SK-N-MC (cell line): Measurements from ENCODE around the gene MIR17HG.
A peak's percentile ranks its signal among the peaks of the same experiment; 100 is the strongest.

Source experiments
- DNase-seq: peaks from one replicate; pipeline ENCODE4 v3.0.0-alpha.2; 2011; ENCODE audit warnings: low read depth, low spot score
- H3K27ac ChIP-seq: fragments of 200-600 bp; sonication (generic); 2 replicates; pipeline ENCODE4 v1.5.1; 2016; ENCODE audit warnings: mixed run types
- H3K36me3 ChIP-seq: fragments of 200-600 bp; sonication (generic); 2 replicates; pipeline ENCODE4 v1.6.1; 2017; ENCODE audit warnings: antibody characterized with exemption, low read length, mixed read lengths; ENCODE audit not compliant: insufficient read depth
- H3K4me3 ChIP-seq: fragments of 200-600 bp; sonication (generic); 2 replicates; pipeline ENCODE4 v1.5.1; 2016
- H3K9ac ChIP-seq: fragments of 200-600 bp; sonication (generic); 2 replicates; pipeline ENCODE4 v1.8.0; 2017; ENCODE audit warnings: mixed run types, mixed read lengths; ENCODE audit not compliant: insufficient read length
- H3K9me3 ChIP-seq: fragments of 200-600 bp; sonication (generic); 2 replicates; pipeline ENCODE4 v1.6.1; 2017; ENCODE audit warnings: low read depth, mild to moderate bottlenecking, antibody characterized with exemption, low read length, moderate library complexity, mixed read lengths
- EZH2 ChIP-seq: fragments of 200-600 bp; sonication (generic); IDR thresholded peaks from one replicate; pipeline ENCODE4 v1.6.1; 2017; ENCODE audit warnings: antibody characterized with exemption
- FOXP2 ChIP-seq: optimal IDR thresholded peaks from 2 replicates; pipeline ENCODE3; 2011; ENCODE audit warnings: mild to moderate bottlenecking, moderate library complexity; ENCODE audit not compliant: insufficient read depth; ENCODE audit errors: extremely low read length, control extremely low read depth
- POLR2AphosphoS5 ChIP-seq: IDR thresholded peaks from 2 replicates; pipeline ENCODE4 v1.6.1; 2012; ENCODE audit warnings: mild to moderate bottlenecking, low read depth, low read length, borderline replicate concordance

Gene MIR17HG

GRCh38 chr13:91357613-91358386, 10.3 kb downstream of the MIR17HG start:
- Histone ChIP-seq H3K9ac (no peak overlapping the region), H3K9me3 (no peaks in the 10 kb centered on the region), H3K4me3 (no peak overlapping the region), H3K36me3 (peaks cover 86% of the 10 kb centered on the region), H3K27ac (peak overlapping the region; percentile 6; the same call in 1 of the 2 replicates)
- TF ChIP-seq POLR2AphosphoS5 (no peak; the same call in none of the 2 replicates), EZH2 (no peak), FOXP2 (no peak)
- DNase-seq, result no peak

- DNase-seq, result no peak
- H3K9ac ChIP-seq, result no peak overlapping the region
- peak overlapping the region; percentile 31; the same call in 1 of the 2 replicates for H3K27ac ChIP-seq
- H3K36me3 ChIP-seq, result peaks cover 84% of the 10 kb centered on the region
- TF ChIP-seq EZH2, result no peak
- no peak for TF ChIP-seq FOXP2
- peak; percentile 66 for TF ChIP-seq POLR2AphosphoS5
- H3K9me3 ChIP-seq, result no peaks in the 10 kb centered on the region
- H3K4me3 ChIP-seq, result no peak overlapping the region
Measured at GRCh38 chr13:91358387-91358782, 10.9 kb downstream of the MIR17HG start.

GRCh38 chr13:91359111-91359510, 11.6 kb downstream of the MIR17HG start:
- no peak for DNase-seq
- Histone ChIP-seq H3K9ac (no peak overlapping the region), H3K9me3 (no peaks in the 10 kb centered on the region), H3K4me3 (no peak overlapping the region), H3K36me3 (peaks cover 81% of the 10 kb centered on the region), H3K27ac (peak overlapping the region; percentile 53)
- no peak for TF ChIP-seq EZH2
- no peak for TF ChIP-seq FOXP2
- no peak; the same call in 1 of the 2 replicates for TF ChIP-seq POLR2AphosphoS5

GRCh38 chr13:91359631-91360030, 12.1 kb downstream of the MIR17HG start:
- H3K27ac ChIP-seq, result peak overlapping the region; percentile 53
- no peak for DNase-seq
- peaks cover 76% of the 10 kb centered on the region for H3K36me3 ChIP-seq
- no peaks in the 10 kb centered on the region for H3K9me3 ChIP-seq
- no peak for TF ChIP-seq FOXP2
- H3K4me3 ChIP-seq, result no peak overlapping the region
- H3K9ac ChIP-seq, result no peak overlapping the region

- no peaks in the 10 kb centered on the region for H3K9me3 ChIP-seq
- no peak overlapping the region for H3K4me3 ChIP-seq
- H3K9ac ChIP-seq, result no peak overlapping the region
- TF ChIP-seq FOXP2 (no peak), POLR2AphosphoS5 (peak; percentile 24; the same call in 1 of the 2 replicates)
- H3K27ac ChIP-seq, result peak overlapping the region; percentile 53
- peaks cover 72% of the 10 kb centered on the region for H3K36me3 ChIP-seq
- DNase-seq, result no peak
Measured at GRCh38 chr13:91360246-91360751, 12.8 kb downstream of the MIR17HG start.

DNA sequence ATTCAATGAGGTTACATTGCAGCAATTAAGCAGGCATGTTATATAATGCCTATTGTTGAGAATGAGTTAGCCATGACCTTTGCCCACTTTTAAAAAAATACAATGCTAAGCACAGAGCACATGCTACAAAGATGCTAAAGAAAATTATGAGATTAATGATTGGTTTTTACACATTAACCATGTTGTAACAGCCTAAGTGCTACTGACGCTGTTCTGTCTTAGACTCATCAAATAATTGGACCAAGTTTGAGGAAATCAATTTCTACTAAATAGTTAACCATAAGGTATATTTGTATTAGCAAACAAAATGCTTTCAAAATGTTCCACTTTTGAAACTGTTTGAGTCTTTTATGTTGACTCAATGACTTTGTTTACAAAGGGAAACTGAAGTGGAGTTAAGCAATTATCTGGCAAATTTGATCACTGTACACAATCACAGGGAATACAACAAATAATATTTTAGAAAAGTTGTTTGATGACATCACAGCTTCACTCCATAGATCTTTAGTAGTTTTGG, 14.3 kb downstream of the MIR17HG start:
- Histone ChIP-seq H3K9me3 (no peaks in the 10 kb centered on the region), H3K4me3 (no peak overlapping the region), H3K9ac (no peak overlapping the region), H3K36me3 (peaks cover 57% of the 10 kb centered on the region), H3K27ac (peak overlapping the region; percentile 53)
- TF ChIP-seq EZH2 (no peak), FOXP2 (no peak), POLR2AphosphoS5 (no peak; the same call in 1 of the 2 replicates)
- DNase-seq, result no peak

DNA sequence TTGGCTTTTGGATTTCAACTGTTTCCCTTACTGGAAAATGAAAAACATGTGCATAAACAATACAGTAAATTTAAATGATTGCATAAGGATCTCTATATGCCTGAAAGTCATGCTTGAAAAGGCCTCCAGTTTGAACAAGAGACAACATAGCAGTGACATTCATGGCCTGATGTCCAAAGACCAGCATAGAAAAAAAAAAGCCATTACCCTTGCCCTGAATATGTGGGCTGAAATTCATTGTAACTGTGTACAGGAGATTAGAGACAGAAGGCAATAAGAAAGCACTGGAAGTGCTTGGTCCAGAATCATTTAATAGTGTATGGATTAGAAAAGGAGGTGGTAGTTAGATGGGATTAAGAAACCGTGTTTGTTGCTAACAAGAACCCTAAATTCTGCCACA, 15.4 kb downstream of the MIR17HG start:
- Histone ChIP-seq H3K27ac (peak overlapping the region; percentile 53), H3K9ac (no peak overlapping the region), H3K36me3 (peaks cover 46% of the 10 kb centered on the region), H3K4me3 (no peak overlapping the region), H3K9me3 (no peaks in the 10 kb centered on the region)
- TF ChIP-seq POLR2AphosphoS5 (no peak), FOXP2 (no peak)
- no peak for DNase-seq

- H3K9ac ChIP-seq, result no peak overlapping the region
- no peaks in the 10 kb centered on the region for H3K9me3 ChIP-seq
- peaks cover 10% of the 10 kb centered on the region for H3K36me3 ChIP-seq
- TF ChIP-seq POLR2AphosphoS5 (no peak), EZH2 (no peak), FOXP2 (no peak)
- H3K27ac ChIP-seq, result peak overlapping the region; percentile 85; the same call in 1 of the 2 replicates
- H3K4me3 ChIP-seq, result no peak overlapping the region
- DNase-seq, result no peak
Measured at GRCh38 chr13:91368101-91368500, 20.6 kb downstream of the MIR17HG start.
